PC-3 (cell line): ENCODE measurements around the gene FTO. TPM values are rescaled to one million over a fixed set of nuclear protein-coding genes. Genes with fewer than 3 reads are reported as not detected.

Experiments
- ATAC-seq: fragments of 200-7000 bp; cut with Tn5 transposase; 2 replicates; pipeline ENCODE4 v1.9.1; 2020; ENCODE audit warnings: mild to moderate bottlenecking, moderate library complexity
- BruUV-seq: library from RNA; stranded (reverse); fragments of 400-500 nt; replicated peaks from 2 replicates; lab custom pipeline; 2021; lab: Mats Ljungman, UMichigan
- CTCF ChIA-PET: fragments of 300-600 bp; sonication (Branson Sonifier 250); formaldehyde crosslinking; loops from one replicate; lab custom pipeline; 2022; ENCODE audit warnings: antibody characterized with exemption; lab: Charles Lee
- POLR2A ChIA-PET: fragments of 300-600 bp; sonication (Branson Sonifier 250); formaldehyde crosslinking; loops from one replicate; lab custom pipeline; 2022; ENCODE audit warnings: antibody characterized with exemption; ENCODE audit not compliant: unreplicated experiment; lab: Charles Lee
- DNase-seq: peaks from one replicate; pipeline ENCODE4 v3.0.0-alpha.2; 2015
- H2AFZ ChIP-seq: fragments of 300-600 bp; sonication (generic); 2 replicates; pipeline ENCODE4 v1.6.0; 2016; ENCODE audit warnings: antibody characterized with exemption, low read length
- H3F3A ChIP-seq: fragments of 300-600 bp; sonication (generic); one replicate; pipeline ENCODE4 v1.6.0; 2017; ENCODE audit warnings: antibody characterized with exemption, low read length, control low read depth, mild to moderate bottlenecking; ENCODE audit not compliant: unreplicated experiment
- H3K27ac ChIP-seq: fragments of 300-600 bp; sonication (generic); 2 replicates; pipeline ENCODE4 v1.5.1; 2016; ENCODE audit warnings: mild to moderate bottlenecking, low read length
- H3K27me3 ChIP-seq: fragments of 300-600 bp; sonication (generic); 2 replicates; pipeline ENCODE4 v1.6.1; 2016; ENCODE audit warnings: low read length, mixed read lengths
- H3K36me3 ChIP-seq: fragments of 300-600 bp; sonication (generic); 2 replicates; pipeline ENCODE4 v1.6.1; 2016; ENCODE audit warnings: low read depth, mixed run types, low read length, mixed read lengths
- H3K4me1 ChIP-seq: fragments of 300-600 bp; sonication (generic); 2 replicates; pipeline ENCODE4 v1.5.1; 2016; ENCODE audit warnings: low read length; ENCODE audit not compliant: insufficient read depth
- H3K4me2 ChIP-seq: fragments of 300-600 bp; sonication (generic); 2 replicates; pipeline ENCODE4 v1.6.0; 2016; ENCODE audit warnings: low read length
- H3K4me3 ChIP-seq: fragments of 300-600 bp; sonication (generic); 2 replicates; pipeline ENCODE4 v1.5.1; 2016; ENCODE audit warnings: mild to moderate bottlenecking, low read length, mixed read lengths
- H3K79me2 ChIP-seq: fragments of 300-600 bp; sonication (generic); 2 replicates; pipeline ENCODE4 v1.6.1; 2017; ENCODE audit warnings: low read length, mixed read lengths
- H3K9ac ChIP-seq: fragments of 300-600 bp; sonication (generic); 2 replicates; pipeline ENCODE4 v1.6.0; 2016; ENCODE audit warnings: mild to moderate bottlenecking, low read length
- H3K9me2 ChIP-seq: fragments of 300-600 bp; sonication (generic); replicated peaks from 2 replicates; pipeline ENCODE4 v1.6.1; 2016; ENCODE audit warnings: mixed run types, low read length, mixed read lengths
- H3K9me3 ChIP-seq: fragments of 300-600 bp; sonication (generic); 2 replicates; pipeline ENCODE4 v1.6.1; 2016; ENCODE audit warnings: low read length, mixed read lengths
- H4K20me1 ChIP-seq: fragments of 300-600 bp; sonication (generic); 2 replicates; pipeline ENCODE4 v1.6.1; 2016; ENCODE audit warnings: low read length, mixed read lengths
- CTCF ChIP-seq: fragments of 300-600 bp; sonication (generic); conservative IDR thresholded peaks from 2 replicates; pipeline ENCODE4 v1.5.1; 2017; ENCODE audit warnings: antibody characterized with exemption, low read depth, mild to moderate bottlenecking, low read length
- EZH2 ChIP-seq: fragments of 300-600 bp; sonication (generic); IDR thresholded peaks from one replicate; pipeline ENCODE4 v1.6.1; 2017; ENCODE audit warnings: antibody characterized with exemption, mild to moderate bottlenecking, low read length; ENCODE audit not compliant: unreplicated experiment
- EZH2phosphoT487 ChIP-seq: fragments of 300-600 bp; sonication (generic); IDR thresholded peaks from 2 replicates; pipeline ENCODE4 v1.6.1; 2018; ENCODE audit warnings: mild to moderate bottlenecking, antibody characterized with exemption, low read length, borderline replicate concordance
- intact Hi-C: fragments of 100-400 bp; cut with micrococcal nuclease; formaldehyde crosslinking; loops from 2 replicates; pipeline ENCODE4 v1.9.0; 2023
- total RNA-seq: library from RNA; depleted of rRNA; stranded (reverse); fragments of >200 nt; gene quantifications from 2 replicates; pipeline ENCODE4 v1.2.3, GENCODE V29; 2014

FTO gene
- total RNA-seq, 1 experiment from 2014 or later: 27.0 TPM

- H3K4me1 ChIP-seq: no peaks in the 10 kb centered on the region
- no peak for ATAC-seq
- no peak overlapping the region for H3K27ac ChIP-seq
- no peak overlapping the region for H3K9ac ChIP-seq
- H3K79me2 ChIP-seq: peaks cover 52% of the 10 kb centered on the region
- no peak overlapping the region for H2AFZ ChIP-seq
- TF ChIP-seq CTCF: no peak
- no peak for TF ChIP-seq EZH2phosphoT487
- no peak for TF ChIP-seq EZH2
- no peak overlapping the region for H3K4me3 ChIP-seq
- intact Hi-C loops: no loop called here
- H4K20me1 ChIP-seq: no peaks in the 10 kb centered on the region
- ChIA-PET CTCF (no interaction called here), POLR2A (no interaction called here)
- no peaks in the 10 kb centered on the region for H3K9me2 ChIP-seq
- no peaks in the 10 kb centered on the region for H3F3A ChIP-seq
- no peak for DNase-seq
- H3K9me3 ChIP-seq: no peaks in the 10 kb centered on the region
- no peaks in the 10 kb centered on the region for H3K36me3 ChIP-seq
- no peak overlapping the region for H3K4me2 ChIP-seq
- no TSS peak for BruUV-seq
- no peaks in the 10 kb centered on the region for H3K27me3 ChIP-seq
Observed at GRCh38 chr16:53714205-53715022, 10.5 kb downstream of the FTO start.

- peaks cover 53% of the 10 kb centered on the region for H3K79me2 ChIP-seq
- H3K4me3 ChIP-seq: no peak overlapping the region
- H2AFZ ChIP-seq: no peak overlapping the region
- H3K4me2 ChIP-seq: no peak overlapping the region
- TF ChIP-seq CTCF (no peak), EZH2 (no peak), EZH2phosphoT487 (no peak)
- DNase-seq (no peak), ATAC-seq (no peak)
- no peaks in the 10 kb centered on the region for H3K9me2 ChIP-seq
- no peak overlapping the region for H3K27ac ChIP-seq
- no peaks in the 10 kb centered on the region for H3F3A ChIP-seq
- H3K36me3 ChIP-seq: no peaks in the 10 kb centered on the region
- H3K4me1 ChIP-seq: no peaks in the 10 kb centered on the region
- no peaks in the 10 kb centered on the region for H3K9me3 ChIP-seq
- no peaks in the 10 kb centered on the region for H3K27me3 ChIP-seq
- intact Hi-C loops: no loop called here
- H4K20me1 ChIP-seq: no peaks in the 10 kb centered on the region
- no peak overlapping the region for H3K9ac ChIP-seq
- ChIA-PET POLR2A (no interaction called here), CTCF (no interaction called here)
- no TSS peak for BruUV-seq
Observed at GRCh38 chr16:53715023-53715384, 11.0 kb downstream of the FTO start.

- no peaks in the 10 kb centered on the region for H3K36me3 ChIP-seq
Observed at GRCh38 chr16:53717577-53717976, 13.6 kb downstream of the FTO start.

More at GRCh38 chr16:53717577-53717976, 13.6 kb downstream of the FTO start:
- Histone ChIP-seq H3F3A (no peaks in the 10 kb centered on the region), H3K27ac (no peak overlapping the region), H2AFZ (no peak overlapping the region), H3K9me2 (no peaks in the 10 kb centered on the region), H3K4me3 (no peak overlapping the region), H3K27me3 (no peaks in the 10 kb centered on the region), H3K79me2 (peaks cover 53% of the 10 kb centered on the region), H4K20me1 (no peaks in the 10 kb centered on the region), H3K9ac (no peak overlapping the region), H3K4me1 (no peaks in the 10 kb centered on the region), H3K4me2 (no peak overlapping the region), H3K9me3 (no peaks in the 10 kb centered on the region)
- ATAC-seq: no peak
- no peak for TF ChIP-seq EZH2
- ChIA-PET CTCF (no interaction called here), POLR2A (no interaction called here)
- no peak for DNase-seq
- BruUV-seq: no TSS peak
- intact Hi-C loops: no loop called here
